K562 (cell line): Measurements from ENCODE around the gene TMEM87A. TPM values are rescaled to one million over a fixed set of nuclear protein-coding genes. Genes with fewer than 3 reads are reported as not detected.

Source experiments
- ATAC-seq: fragments of 200-7000 bp; cut with Tn5 transposase; 3 replicates; pipeline ENCODE4 v1.9.1; 2020; ENCODE audit warnings: moderate library complexity
- BruUV-seq: library from RNA; stranded (reverse); fragments of 400-500 nt; replicated peaks from 2 replicates; lab custom pipeline; 2021; lab: Mats Ljungman, UMichigan
- CTCF ChIA-PET: fragments of 300-600 bp; formaldehyde crosslinking; extraction: SDS; loops from one replicate; lab custom pipeline; 2021; ENCODE audit warnings: low intra/inter-chr PET ratio; lab: Yijun Ruan, JAX
- POLR2A ChIA-PET: fragments of 300-600, 350-650 bp; sonication (Branson Sonifier 250); formaldehyde crosslinking; extraction: SDS; loops from one replicate; lab custom pipeline; 2021; ENCODE audit warnings: antibody characterized with exemption, inconsistent platforms; lab: Yijun Ruan, JAX
- DNase-seq, 4 experiments: peaks; one replicate each; pipeline versions ENCODE4 v3.0.0 to v3.0.0-alpha.2; 2011 to 2018; ENCODE audit warnings: low spot score in 3 of 4, mixed read lengths in 3 of 4; ENCODE audit errors: extremely low read depth in 1 of 4
- FAIRE-seq: peaks from 2 replicates; lab custom pipeline; 2011; peaks lifted over from hg19 to GRCh38; lab: Jason Lieb, UNC
- H2AFZ ChIP-seq: 2 replicates; pipeline ENCODE4 v1.6.0; 2011; ENCODE audit warnings: low read depth, low read length, control low read depth, inconsistent platforms
- H3K27ac ChIP-seq: fragments of 200-600 bp; 3 replicates; pipeline ENCODE4 v1.8.0; 2011; ENCODE audit warnings: low read depth, mild to moderate bottlenecking, control low read depth, inconsistent platforms, low read length, moderate library complexity, mixed read lengths; ENCODE audit errors: extremely low read depth
- H3K27me3 ChIP-seq, 2 experiments: fragments of 300-600 bp in 1 of 2; 2 replicates in 1 of 2; 3 replicates in 1 of 2; pipeline versions ENCODE4 v1.6.0 to v1.8.0; 2011; ENCODE audit warnings: inconsistent platforms in 2 of 2, low read length in 2 of 2, mild to moderate bottlenecking in 1 of 2, mixed read lengths in 1 of 2, moderate library complexity in 1 of 2; ENCODE audit not compliant: control insufficient read depth in 2 of 2, insufficient read depth in 2 of 2
- H3K36me3 ChIP-seq: fragments of 300-600 bp; 3 replicates; pipeline ENCODE4 v1.8.0; 2011; ENCODE audit warnings: mild to moderate bottlenecking, low read length, inconsistent platforms; ENCODE audit not compliant: control insufficient read depth, insufficient read depth
- H3K4me1 ChIP-seq, 2 experiments: fragments of 200-600 bp in 1 of 2; replicated peaks in 1 of 2; 2 replicates in 1 of 2; 3 replicates in 1 of 2; pipeline versions ENCODE4 v1.5.1 to v1.8.0; 2011; ENCODE audit warnings: inconsistent platforms in 2 of 2, low read length in 2 of 2, mild to moderate bottlenecking in 1 of 2, mixed read lengths in 1 of 2, moderate library complexity in 1 of 2; ENCODE audit not compliant: control insufficient read depth in 2 of 2, insufficient read depth in 2 of 2
- H3K4me2 ChIP-seq: 2 replicates; pipeline ENCODE4 v1.6.1; 2011; ENCODE audit warnings: low read length, control low read depth, inconsistent platforms, mixed read lengths; ENCODE audit not compliant: insufficient read depth
- H3K4me3 ChIP-seq: fragments of 200-600 bp; sonication (generic), shearing (Covaris generic); 2 replicates; pipeline ENCODE4 v1.5.1; 2016; ENCODE audit warnings: control low read depth, inconsistent platforms
- H3K79me2 ChIP-seq: fragments of 200-600 bp; 3 replicates; pipeline ENCODE4 v1.8.0; 2011; ENCODE audit warnings: low read length, inconsistent platforms; ENCODE audit not compliant: control insufficient read depth, insufficient read depth
- H3K9ac ChIP-seq, 2 experiments: 2 replicates each; pipeline versions ENCODE4 v1.6.0 to v1.6.1; 2011; ENCODE audit warnings: low read depth in 2 of 2, low read length in 2 of 2, control low read depth in 1 of 2, inconsistent platforms in 1 of 2, mild to moderate bottlenecking in 1 of 2, mixed read lengths in 1 of 2; ENCODE audit not compliant: insufficient read depth in 1 of 2
- H3K9me1 ChIP-seq: one replicate; pipeline ENCODE4 v1.6.0; 2011; ENCODE audit warnings: inconsistent platforms, mild to moderate bottlenecking, low read length, moderate library complexity; ENCODE audit not compliant: control insufficient read depth, insufficient read depth
- H3K9me3 ChIP-seq: replicated peaks from 2 replicates; pipeline ENCODE4 v1.5.1; 2011; ENCODE audit warnings: low read depth, low read length, inconsistent platforms; ENCODE audit not compliant: control insufficient read depth, insufficient read depth
- H4K20me1 ChIP-seq: replicated peaks from 2 replicates; pipeline ENCODE4 v1.6.1; 2011; ENCODE audit warnings: low read length, inconsistent platforms, mixed read lengths; ENCODE audit not compliant: control insufficient read depth, insufficient read depth
- CREB1 ChIP-seq, 2 experiments: sonication (generic) in 1 of 2; formaldehyde crosslinking in 1 of 2; IDR thresholded peaks; 2 replicates each; pipeline versions ENCODE4 v1.6.1 to v1.8.0; 2012 to 2022; ENCODE audit warnings: inconsistent platforms in 1 of 2, mild to moderate bottlenecking in 1 of 2, missing genetic modification reagents in 1 of 2, moderate library complexity in 1 of 2
- FOXK2 ChIP-seq, 2 experiments: fragments of 450-650 bp; IDR thresholded peaks in 1 of 2; conservative IDR thresholded peaks in 1 of 2; 2 replicates each; pipeline ENCODE4 v1.6.1; 2016; ENCODE audit warnings: low read depth in 2 of 2, mild to moderate bottlenecking in 1 of 2
- GABPA ChIP-seq: fragments of 200-800 bp; sonication (Bioruptor generic); conservative IDR thresholded peaks from 2 replicates; pipeline ENCODE4 v1.6.1; 2016; ENCODE audit warnings: low read depth, missing genetic modification characterization, missing compliant biosample characterization
- HNRNPK ChIP-seq: fragments of 200-400 bp; formaldehyde crosslinking; IDR thresholded peaks from one replicate; pipeline ENCODE4 v1.6.1; 2018; ENCODE audit warnings: mild to moderate bottlenecking, low read depth, low read length; ENCODE audit not compliant: poor library complexity, severe bottlenecking
- KAT7 ChIP-seq: sonication (generic); formaldehyde crosslinking; IDR thresholded peaks from 2 replicates; pipeline ENCODE4 v1.8.0; 2022; ENCODE audit warnings: missing genetic modification reagents, mild to moderate bottlenecking, borderline replicate concordance
- KDM2B ChIP-seq: fragments of 250-450 bp; sonication (Bioruptor Pico); IDR thresholded peaks from 2 replicates; pipeline ENCODE4 v1.8.0; 2021; ENCODE audit warnings: mild to moderate bottlenecking, moderate library complexity
- PKNOX1 ChIP-seq: fragments of 450-650 bp; IDR thresholded peaks from 2 replicates; pipeline ENCODE4 v1.6.1; 2016
- SAP30 ChIP-seq: fragments of 200-600 bp; sonication (generic); IDR thresholded peaks from 2 replicates; pipeline ENCODE4 v1.6.1; 2012; ENCODE audit warnings: borderline replicate concordance, low read depth, mild to moderate bottlenecking, moderate library complexity, low read length, control low read depth, inconsistent platforms; ENCODE audit not compliant: insufficient read depth, poor library complexity, severe bottlenecking
- SMAD3 ChIP-seq: fragments of 450-650 bp; formaldehyde crosslinking; conservative IDR thresholded peaks from 2 replicates; pipeline ENCODE4 v1.4.0; 2020; ENCODE audit warnings: mild to moderate bottlenecking
- ZBED1 ChIP-seq: IDR thresholded peaks from 2 replicates; pipeline ENCODE4 v1.6.1; 2014
- ZNF395 ChIP-seq: fragments of 200-800 bp; sonication (Bioruptor generic); IDR thresholded peaks from 2 replicates; pipeline ENCODE4 v1.6.1; 2017; ENCODE audit warnings: missing genetic modification characterization, missing compliant biosample characterization
- ZSCAN29 ChIP-seq: fragments of 450-650 bp; IDR thresholded peaks from 2 replicates; pipeline ENCODE4 v1.6.1; 2017
- WGBS: fragments of 100-300 bp; shearing (Covaris generic); methylation state at CpG from one replicate; pipeline ENCODE4 v1.1.6; 2016; ENCODE audit warnings: low coverage, mixed read lengths; ENCODE audit not compliant: insufficient coverage; ENCODE audit errors: missing lambda C conversion rate; 5-methylcytosine and 5-hydroxymethylcytosine counted together
- in situ Hi-C: fragments of 300-500 bp; cut with MboI; formaldehyde crosslinking; loops from 4 replicates; pipeline ENCODE4 v1.15.0; 2018; ENCODE audit warnings: inconsistent platforms, mixed read lengths
- intact Hi-C: fragments of 100-400 bp; cut with micrococcal nuclease; formaldehyde crosslinking; loops from 2 replicates; pipeline ENCODE4 v1.14.2; 2022
- polyA plus RNA-seq, 8 experiments: library from polyadenylated mRNA; depleted of rRNA in 4 of 8; stranded (reverse) in 5 of 8; unstranded in 3 of 8; fragments of >200 nt; fragmentation: Nextera tagmentation in 2 of 8; fragmentation: Illumina TruSeq in 1 of 8; extraction: Ambion mirVana in 2 of 8; extraction: Trizol in 1 of 8; gene quantifications; 2 replicates each; pipeline versions ENCODE4 v1.2.1 to v1.2.3, GENCODE V29; 2011 to 2014; ENCODE audit warnings: inconsistent platforms in 1 of 8, missing spikeins in 1 of 8
- total RNA-seq, 7 experiments: library from RNA; depleted of rRNA in 6 of 7; stranded (reverse); fragments of >200 nt in 6 of 7; fragmentation: Illumina TruSeq in 2 of 7; extraction: Trizol in 2 of 7; gene quantifications; 2 replicates each; pipeline versions ENCODE4 v1.2.1 to v1.2.3, GENCODE V29; 2011 to 2021; ENCODE audit warnings: low replicate concordance in 1 of 7

TMEM87A gene
- total and polyA plus RNA-seq, 9 of the 15 experiments (the other 6 are each of a cell fraction or from before 2014, with no cell fraction given), result 16.6 to 43.3 (median 29.6) TPM

GRCh38 chr15:42190370-42190769 lies 82.9 kb downstream of the TMEM87A start:
- TF ChIP-seq FOXK2 (conservative IDR thresholded peaks at IDR 0.05 in 1 of 2, IDR thresholded peaks at IDR 0.05 in 1 of 2; ENCODE audit: low read depth in 2 of 2), result no peak
- no peak for TF ChIP-seq GABPA (tag)
- TF ChIP-seq HNRNPK, result no peak
- no peak for TF ChIP-seq ZSCAN29
- Histone ChIP-seq H3K4me3 (no peak overlapping the region), H3K27me3 (no peaks in the 10 kb centered on the region), H2AFZ (no peak overlapping the region), H3K27ac (no peak overlapping the region), H3K4me1 (no peaks in the 10 kb centered on the region), H3K9me3 (no peaks in the 10 kb centered on the region), H4K20me1 (no peaks in the 10 kb centered on the region; the same call in 1 of the 2 replicates), H3K9ac (no peak overlapping the region), H3K4me2 (no peak overlapping the region), H3K79me2 (no peaks in the 10 kb centered on the region), H3K36me3 (peaks cover 48% of the 10 kb centered on the region), H3K9me1 (no peaks in the 10 kb centered on the region)
- ATAC-seq (no peak), DNase-seq (no peak), FAIRE-seq (no peak)
- POLR2A ChIA-PET, result interaction anchor here (0.5 to 1.3 kb wide), 2 partner anchors 10 to 24 kb away, joined by 3 read pairs; no protein-coding TSS in a partner anchor
- CTCF ChIA-PET, result interaction anchor here (0.6 kb wide), 1 partner anchor 10 kb away, joined by 3 read pairs; no protein-coding TSS in a partner anchor
- WGBS, result 94% methylated on average over 2 of the region's 2 CpGs
- no TSS peak for BruUV-seq
- intact Hi-C loops, result no loop called here
- in situ Hi-C loops, result no loop called here

- Histone ChIP-seq H3K27me3 (no peaks in the 10 kb centered on the region), H3K4me2 (no peak overlapping the region), H3K79me2 (no peaks in the 10 kb centered on the region), H3K9me3 (no peaks in the 10 kb centered on the region), H3K4me1 (no peaks in the 10 kb centered on the region), H4K20me1 (no peaks in the 10 kb centered on the region), H3K4me3 (no peak overlapping the region), H3K9ac (no peak overlapping the region), H3K27ac (no peak overlapping the region), H3K9me1 (no peaks in the 10 kb centered on the region), H3K36me3 (peaks cover 61% of the 10 kb centered on the region), H2AFZ (no peak overlapping the region)
- POLR2A ChIA-PET, result interaction anchor here (0.7 kb wide), 1 partner anchor 15 kb away, joined by 3 read pairs; no protein-coding TSS in a partner anchor
- CTCF ChIA-PET, result no interaction called here
- DNase-seq (no peak), ATAC-seq (no peak), FAIRE-seq (no peak)
- intact Hi-C loops, result no loop called here
- 100% methylated on average over 1 of the region's 1 CpG for WGBS
- in situ Hi-C loops, result no loop called here
- BruUV-seq, result no TSS peak
- no peak for TF ChIP-seq CREB1 (IDR thresholded peaks at IDR 0.05)
- TF ChIP-seq CREB1 (CRISPR knock-in tag; IDR thresholded peaks at IDR 0.05), result no peak
- TF ChIP-seq PKNOX1, result no peak
- no peak for TF ChIP-seq KDM2B (CRISPR knock-in tag)
- no peak for TF ChIP-seq SAP30
- TF ChIP-seq ZNF395 (CRISPR knock-in tag), result no peak
- TF ChIP-seq KAT7 (CRISPR knock-in tag), result no peak
- no peak for TF ChIP-seq SMAD3 (CRISPR knock-in tag)
- TF ChIP-seq ZBED1, result no peak
Measured at GRCh38 chr15:42185801-42186200, 87.4 kb downstream of the TMEM87A start.
